IMR-90 (cell line): ENCODE results near the gene SLC50A1. TPM values are rescaled to one million over a fixed set of nuclear protein-coding genes. Genes with fewer than 3 reads are reported as not detected.

Source experiments
- ATAC-seq: fragments of 200-7000 bp; cut with Tn5 transposase; 2 replicates; pipeline ENCODE4 v1.9.1; 2020; ENCODE audit warnings: low read depth, mild to moderate bottlenecking, moderate library complexity
- BruUV-seq: library from RNA; stranded (reverse); fragments of 400-500 nt; replicated peaks from 2 replicates; lab custom pipeline; 2021; lab: Mats Ljungman, UMichigan
- CTCF ChIA-PET: fragments of 300-600 bp; formaldehyde crosslinking; extraction: SDS; loops from one replicate; lab custom pipeline; 2021; ENCODE audit warnings: antibody characterized with exemption; lab: Yijun Ruan, JAX
- POLR2A ChIA-PET: fragments of 300-600 bp; sonication (Branson Sonifier 250); formaldehyde crosslinking; loops from one replicate; lab custom pipeline; 2022; ENCODE audit warnings: antibody characterized with exemption; ENCODE audit not compliant: unreplicated experiment; lab: Charles Lee
- DNase-seq: peaks from one replicate; pipeline ENCODE4 v3.0.0; 2013
- H2AFZ ChIP-seq: replicated peaks from 2 replicates; pipeline ENCODE3; 2013; ENCODE audit warnings: low read length, mild to moderate bottlenecking; ENCODE audit not compliant: poor library complexity
- H2AK5ac ChIP-seq: 2 replicates; pipeline ENCODE4 v1.6.1; 2013; ENCODE audit warnings: low read depth, low read length, inconsistent platforms
- H2AK9ac ChIP-seq: replicated peaks from 2 replicates; pipeline ENCODE3; 2013; ENCODE audit warnings: mild to moderate bottlenecking, low read depth, low read length, moderate library complexity; ENCODE audit not compliant: poor library complexity
- H2BK120ac ChIP-seq: 2 replicates; pipeline ENCODE4 v1.6.1; 2013; ENCODE audit warnings: low read depth, low read length, inconsistent platforms
- H2BK15ac ChIP-seq: 3 replicates; pipeline ENCODE4 v1.6.1; 2013; ENCODE audit warnings: low read depth, low read length, inconsistent platforms
- H2BK20ac ChIP-seq: 2 replicates; pipeline ENCODE4 v1.6.1; 2013; ENCODE audit warnings: low read depth, mild to moderate bottlenecking, inconsistent platforms, low read length, moderate library complexity
- H2BK5ac ChIP-seq: 2 replicates; pipeline ENCODE4 v1.6.1; 2013; ENCODE audit warnings: mild to moderate bottlenecking, low read depth, low read length, inconsistent platforms; ENCODE audit not compliant: poor library complexity, severe bottlenecking
- H3K14ac ChIP-seq: replicated peaks from 2 replicates; pipeline ENCODE4 v1.6.1; 2013; ENCODE audit warnings: low read depth, low read length, inconsistent platforms
- H3K18ac ChIP-seq: 2 replicates; pipeline ENCODE4 v1.6.1; 2013; ENCODE audit warnings: low read depth, low read length, control low read depth
- H3K23ac ChIP-seq: 2 replicates; pipeline ENCODE4 v1.6.1; 2013; ENCODE audit warnings: low read depth, low read length, inconsistent platforms
- H3K27ac ChIP-seq: 2 replicates; pipeline ENCODE4 v1.5.1; 2013; ENCODE audit warnings: mild to moderate bottlenecking, control low read depth, low read length; ENCODE audit not compliant: insufficient read depth
- H3K27me3 ChIP-seq: 2 replicates; pipeline ENCODE4 v1.6.1; 2013; ENCODE audit warnings: low read length; ENCODE audit not compliant: control insufficient read depth, insufficient read depth
- H3K36me3 ChIP-seq: 2 replicates; pipeline ENCODE4 v1.6.1; 2013; ENCODE audit warnings: low read length, mixed read lengths; ENCODE audit not compliant: control insufficient read depth, insufficient read depth
- H3K4ac ChIP-seq: 2 replicates; pipeline ENCODE4 v1.6.1; 2013; ENCODE audit warnings: low read depth, low read length, inconsistent platforms
- H3K4me1 ChIP-seq: 2 replicates; pipeline ENCODE4 v1.6.1; 2013; ENCODE audit warnings: low read length, mixed read lengths; ENCODE audit not compliant: control insufficient read depth, insufficient read depth
- H3K4me2 ChIP-seq: 2 replicates; pipeline ENCODE4 v1.6.1; 2013; ENCODE audit warnings: low read depth, mild to moderate bottlenecking, control low read depth, low read length, moderate library complexity
- H3K4me3 ChIP-seq: 2 replicates; pipeline ENCODE4 v1.5.1; 2013; ENCODE audit warnings: low read depth, mild to moderate bottlenecking, control low read depth, low read length, moderate library complexity; ENCODE audit not compliant: insufficient read depth
- H3K56ac ChIP-seq: 2 replicates; pipeline ENCODE4 v1.6.1; 2013; ENCODE audit warnings: low read length, inconsistent platforms; ENCODE audit not compliant: insufficient read depth; ENCODE audit errors: extremely low read depth
- H3K79me1 ChIP-seq, 2 experiments: 2 replicates each; pipeline ENCODE4 v1.6.1; 2013; ENCODE audit warnings: low read length in 2 of 2, inconsistent platforms in 1 of 2, low read depth in 1 of 2
- H3K9ac ChIP-seq: 2 replicates; pipeline ENCODE4 v1.6.1; 2013; ENCODE audit warnings: low read depth, low read length, control low read depth
- H3K9me1 ChIP-seq: 2 replicates; pipeline ENCODE4 v1.6.1; 2013; ENCODE audit warnings: low read length, inconsistent platforms; ENCODE audit not compliant: insufficient read depth
- H3K9me3 ChIP-seq: 2 replicates; pipeline ENCODE4 v1.6.1; 2013; ENCODE audit warnings: low read length; ENCODE audit not compliant: control insufficient read depth, insufficient read depth
- H4K20me1 ChIP-seq: 2 replicates; pipeline ENCODE4 v1.6.1; 2013; ENCODE audit warnings: low read length, inconsistent platforms; ENCODE audit not compliant: insufficient read depth
- H4K5ac ChIP-seq: 2 replicates; pipeline ENCODE4 v1.6.1; 2013; ENCODE audit warnings: mild to moderate bottlenecking, low read depth, low read length, control low read depth
- H4K8ac ChIP-seq, 2 experiments: 2 replicates each; pipeline ENCODE4 v1.6.1; 2013; ENCODE audit warnings: low read depth in 2 of 2, low read length in 2 of 2, control low read depth in 1 of 2, inconsistent platforms in 1 of 2
- H4K91ac ChIP-seq: 2 replicates; pipeline ENCODE4 v1.6.1; 2013; ENCODE audit warnings: low read depth, low read length, inconsistent platforms; ENCODE audit not compliant: insufficient read depth
- BHLHE40 ChIP-seq: fragments of 150-350 bp; IDR thresholded peaks from 2 replicates; pipeline ENCODE4 v1.6.1; 2016; ENCODE audit warnings: mild to moderate bottlenecking, low read depth, low read length
- CEBPB ChIP-seq: IDR thresholded peaks from 2 replicates; pipeline ENCODE4 v1.6.1; 2012; ENCODE audit warnings: low read depth, low read length, improper control_type of control experiment
- MAZ ChIP-seq: IDR thresholded peaks from 2 replicates; pipeline ENCODE4 v1.6.1; 2012; ENCODE audit warnings: low read depth, mild to moderate bottlenecking, low read length, improper control_type of control experiment, moderate library complexity, borderline replicate concordance
- NFE2L2 ChIP-seq: fragments of 150-350 bp; IDR thresholded peaks from 2 replicates; pipeline ENCODE4 v1.6.1; 2016; ENCODE audit warnings: low read depth, mild to moderate bottlenecking, low read length
- POLR2A ChIP-seq: IDR thresholded peaks from 2 replicates; pipeline ENCODE4 v1.6.1; 2012; ENCODE audit warnings: mild to moderate bottlenecking, low read depth, low read length
- RFX5 ChIP-seq: IDR thresholded peaks from 2 replicates; pipeline ENCODE4 v1.8.0; 2012; ENCODE audit warnings: low read depth, mild to moderate bottlenecking, low read length, moderate library complexity
- WGBS, 2 experiments: methylation state at CpG; one replicate each; pipeline versions ENCODE4 v1.1.5 to v1.1.7; 2013; ENCODE audit warnings: missing lambda C conversion rate in 2 of 2; ENCODE audit not compliant: insufficient read length in 1 of 2; ENCODE audit errors: extremely low coverage in 2 of 2; 5-methylcytosine and 5-hydroxymethylcytosine counted together
- dilution Hi-C: fragments of 300-500 bp; cut with HindIII; formaldehyde crosslinking; loops from one replicate; pipeline ENCODE4 v1.14.3; 2018; ENCODE audit warnings: low sequenced_read_pairs; ENCODE audit not compliant: unreplicated experiment
- in situ Hi-C: fragments of 300-500 bp; cut with MboI; formaldehyde crosslinking; loops from 3 replicates; pipeline ENCODE4 v1.14.3; 2019; ENCODE audit warnings: low sequenced_read_pairs, inconsistent platforms, mixed read lengths
- intact Hi-C: fragments of 100-400 bp; cut with micrococcal nuclease; formaldehyde crosslinking; loops from 2 replicates; pipeline ENCODE4 v1.10.0; 2022
- polyA plus RNA-seq, 3 experiments: library from polyadenylated mRNA; depleted of rRNA; stranded (reverse); fragments of >200 nt; gene quantifications; 2 replicates each; pipeline ENCODE4 v1.2.3, GENCODE V29; 2012; ENCODE audit warnings: low replicate concordance in 1 of 3
- total RNA-seq: library from RNA; depleted of rRNA; stranded (reverse); fragments of >200 nt; gene quantifications from 2 replicates; pipeline ENCODE4 v1.2.3, GENCODE V29; 2012
- TF ChIP-seq, protein P1 (sequence below): conservative IDR thresholded peaks from 2 replicates; pipeline ENCODE4 v1.5.1; 2012; ENCODE audit warnings: mild to moderate bottlenecking, low read depth, low read length, improper control_type of control experiment

Gene SLC50A1
- total and polyA plus RNA-seq, 2 of the 4 experiments (the other 2 are of a cell fraction) = 20.6 to 20.8 TPM

DNA sequence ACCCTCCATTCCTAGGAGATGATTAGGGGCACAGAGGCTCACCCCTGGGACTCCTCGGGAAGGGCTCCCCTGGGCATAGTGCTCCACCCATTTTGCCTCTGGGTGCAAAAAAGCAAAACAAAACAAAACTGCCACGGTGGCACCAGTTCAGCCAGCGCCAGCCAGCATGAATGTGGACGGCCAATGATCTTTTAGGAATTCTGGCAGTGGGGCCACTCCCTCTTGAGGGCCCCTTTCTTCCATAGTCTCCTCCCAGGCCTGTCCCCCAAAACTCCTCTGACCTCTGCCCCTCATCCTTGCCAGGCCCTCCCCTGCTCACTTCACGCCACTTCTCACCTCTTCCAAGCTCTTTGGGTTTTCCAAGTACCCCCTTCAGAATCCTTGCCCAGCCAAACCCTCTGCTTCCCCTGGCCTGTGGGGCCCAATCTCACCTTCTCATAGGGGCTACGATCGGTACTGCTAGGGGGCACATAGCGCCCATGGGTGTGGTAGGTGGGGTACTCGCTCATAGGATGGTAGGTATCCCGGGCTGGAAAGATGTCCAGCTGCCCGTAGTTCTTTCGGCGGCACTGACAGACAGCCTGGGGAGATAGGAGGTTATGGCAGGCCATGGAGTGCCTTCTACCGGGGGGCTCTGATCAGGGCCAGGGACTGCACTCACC, 51.3 kb downstream of the SLC50A1 start:
- dilution Hi-C loops = no loop called here
- CTCF ChIA-PET = no interaction called here

More for the DNA sequence above, 51.3 kb downstream of the SLC50A1 start:
- Histone ChIP-seq H2AFZ (no peak overlapping the region), H3K36me3 (peaks cover 10% of the 10 kb centered on the region), H3K4ac (no peak overlapping the region), H2AK9ac (no peak overlapping the region), H3K18ac (no peak overlapping the region), H3K4me1 (no peaks in the 10 kb centered on the region), H3K4me3 (no peak overlapping the region), H3K23ac (no peak overlapping the region), H4K20me1 (no peaks in the 10 kb centered on the region), H2BK120ac (no peak overlapping the region), H3K14ac (no peak overlapping the region), H4K8ac (no peak overlapping the region), H3K27ac (no peak overlapping the region), H3K9me3 (no peaks in the 10 kb centered on the region), H3K79me1 (no peaks in the 10 kb centered on the region), H4K5ac (no peak overlapping the region), H2BK20ac (no peak overlapping the region), H3K9ac (no peak overlapping the region), H4K91ac (no peak overlapping the region), H3K56ac (no peak overlapping the region), H3K9me1 (no peaks in the 10 kb centered on the region), H2AK5ac (no peak overlapping the region), H3K27me3 (no peaks in the 10 kb centered on the region), H2BK5ac (no peak overlapping the region), H3K4me2 (no peak overlapping the region), H2BK15ac (no peak overlapping the region)
- in situ Hi-C loops = no loop called here
- intact Hi-C loops = no loop called here
- BruUV-seq = no TSS peak
- WGBS, 2 experiments = 70% methylated on average over 5 of the region's 14 CpGs; no CpG with 5 or more reads in 1 of the 2 experiments
- no peak for TF ChIP-seq MAZ
- TF ChIP-seq, protein P1, sequence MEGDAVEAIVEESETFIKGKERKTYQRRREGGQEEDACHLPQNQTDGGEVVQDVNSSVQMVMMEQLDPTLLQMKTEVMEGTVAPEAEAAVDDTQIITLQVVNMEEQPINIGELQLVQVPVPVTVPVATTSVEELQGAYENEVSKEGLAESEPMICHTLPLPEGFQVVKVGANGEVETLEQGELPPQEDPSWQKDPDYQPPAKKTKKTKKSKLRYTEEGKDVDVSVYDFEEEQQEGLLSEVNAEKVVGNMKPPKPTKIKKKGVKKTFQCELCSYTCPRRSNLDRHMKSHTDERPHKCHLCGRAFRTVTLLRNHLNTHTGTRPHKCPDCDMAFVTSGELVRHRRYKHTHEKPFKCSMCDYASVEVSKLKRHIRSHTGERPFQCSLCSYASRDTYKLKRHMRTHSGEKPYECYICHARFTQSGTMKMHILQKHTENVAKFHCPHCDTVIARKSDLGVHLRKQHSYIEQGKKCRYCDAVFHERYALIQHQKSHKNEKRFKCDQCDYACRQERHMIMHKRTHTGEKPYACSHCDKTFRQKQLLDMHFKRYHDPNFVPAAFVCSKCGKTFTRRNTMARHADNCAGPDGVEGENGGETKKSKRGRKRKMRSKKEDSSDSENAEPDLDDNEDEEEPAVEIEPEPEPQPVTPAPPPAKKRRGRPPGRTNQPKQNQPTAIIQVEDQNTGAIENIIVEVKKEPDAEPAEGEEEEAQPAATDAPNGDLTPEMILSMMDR = no peak
- TF ChIP-seq BHLHE40 = no peak
- no peak for TF ChIP-seq NFE2L2
- no peak for TF ChIP-seq POLR2A
- no peak for TF ChIP-seq RFX5
- TF ChIP-seq CEBPB = no peak
- DNase-seq = no peak
- POLR2A ChIA-PET = no interaction called here
- ATAC-seq = no peak; the same call in 1 of the 2 replicates
